GM19099 (cell line): ENCODE data around the gene PRODH2.
A peak's percentile ranks its signal among the peaks of the same experiment; 100 is the strongest.

Experiments used
- POLR2A ChIP-seq: IDR thresholded peaks from 3 replicates; pipeline ENCODE4 v1.6.1; 2011; ENCODE audit warnings: low read depth; ENCODE audit not compliant: insufficient read length; ENCODE audit errors: extremely low read depth

The PRODH2 gene

DNA sequence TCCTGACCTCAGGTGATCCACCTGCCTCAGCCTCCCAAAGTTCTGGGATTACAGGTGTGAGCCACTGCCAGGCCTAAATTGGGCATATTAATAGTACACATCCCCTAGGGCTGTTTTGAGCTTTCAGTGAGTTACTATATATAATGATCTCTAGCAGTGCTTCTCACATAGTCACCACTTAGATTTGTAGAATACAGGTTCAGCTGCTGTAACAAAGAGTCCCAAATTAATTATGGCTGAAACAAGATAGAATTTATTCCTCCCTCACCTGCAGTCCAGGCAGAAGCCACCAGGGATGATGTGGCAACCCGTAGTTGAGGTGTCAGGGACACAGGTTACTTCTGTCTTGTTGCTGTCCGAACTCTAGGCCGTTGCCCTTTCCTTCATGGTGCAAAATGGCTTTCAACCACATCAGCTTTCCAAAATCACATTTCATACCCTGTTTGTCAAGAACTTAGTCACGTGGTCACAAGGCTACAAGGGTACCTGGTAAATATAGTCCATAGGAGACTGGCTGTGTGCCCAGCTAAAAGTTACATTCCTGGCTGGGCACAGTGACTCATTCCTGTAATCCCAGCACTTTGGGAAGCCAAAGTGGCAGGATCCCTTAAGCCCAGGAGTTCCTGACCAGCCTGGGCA is 51.8 kb downstream of the PRODH2 start:
- no peak for TF ChIP-seq POLR2A

- no peak for TF ChIP-seq POLR2A
Observed at GRCh38 chr19:35759697-35760096, 52.9 kb downstream of the PRODH2 start.

DNA sequence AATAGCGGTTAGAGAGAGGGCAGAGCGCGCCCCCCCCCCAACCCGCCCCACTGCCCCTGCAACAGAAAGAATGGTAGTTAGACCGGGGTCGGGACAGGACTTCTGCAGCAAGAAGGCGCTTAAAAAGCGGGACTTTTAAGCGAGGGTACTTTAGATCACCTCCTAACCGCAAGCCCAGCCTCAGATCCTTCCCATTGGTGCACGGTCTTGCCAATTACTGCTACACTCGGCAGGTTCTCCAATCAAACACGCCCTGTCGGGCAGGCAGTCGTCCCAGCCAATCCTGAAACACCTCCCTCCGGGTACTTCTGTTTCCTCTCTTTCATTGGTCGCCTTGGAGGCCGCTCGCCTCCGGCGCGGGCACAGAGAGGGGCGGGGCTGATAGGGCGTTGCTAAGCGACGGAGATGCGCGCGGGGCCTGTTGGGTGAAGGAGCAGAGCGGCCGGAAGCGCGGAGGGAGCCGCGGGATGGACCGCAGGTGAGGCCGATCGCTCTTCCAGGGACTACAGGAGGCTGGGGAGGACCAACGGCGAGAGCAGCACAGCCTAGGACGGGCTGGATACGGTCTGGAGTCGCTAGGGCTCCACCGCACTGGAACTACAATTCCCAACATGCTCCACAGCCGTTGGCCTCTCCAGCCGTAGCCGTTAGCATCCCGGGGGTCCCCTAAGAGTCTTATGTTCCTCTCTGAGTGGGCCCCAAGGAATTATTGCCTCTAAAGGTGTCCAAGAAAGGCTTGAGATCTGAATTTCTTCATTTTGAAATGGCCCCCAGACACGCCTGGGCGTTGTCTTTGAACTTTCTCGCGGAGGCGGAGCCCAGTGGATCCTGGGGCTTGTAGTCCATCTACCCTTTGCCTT is 54.7 kb downstream of the PRODH2 start, which contains the start of gene PROSER3:
TSS of gene PROSER3 (plus strand) at position 428 of the 860 bp plus-strand sequence. CDS start at position 468, 40 bp downstream.
- peak; percentile 75 for TF ChIP-seq POLR2A

DNA sequence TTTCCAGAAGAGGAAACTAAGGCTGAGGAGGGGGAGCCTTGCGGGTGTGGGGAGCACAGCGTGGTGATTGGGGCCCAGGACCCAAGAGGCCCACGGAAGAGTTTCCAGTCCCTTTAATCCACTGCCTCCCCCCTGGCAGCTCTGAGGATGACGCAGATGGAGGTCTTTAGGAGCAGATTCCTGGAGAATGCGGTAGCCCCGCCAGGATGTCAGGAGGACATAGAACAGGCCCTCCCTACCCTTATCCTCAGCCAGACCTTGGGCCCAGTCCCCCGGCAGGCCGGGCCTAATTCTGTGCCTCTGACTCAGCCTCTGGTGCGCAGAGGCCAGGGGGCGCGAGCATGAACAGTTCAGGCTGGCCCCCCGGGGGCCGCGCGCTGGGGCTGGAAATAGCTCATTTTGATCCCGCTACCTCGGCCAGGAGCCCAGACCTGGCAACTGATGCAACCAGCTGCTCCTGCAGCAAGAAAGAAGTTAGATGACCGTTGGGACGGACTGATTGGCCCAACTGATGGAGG is 55.4 kb downstream of the PRODH2 start:
- TF ChIP-seq POLR2A: no peak

- TF ChIP-seq POLR2A: no peak
Observed at GRCh38 chr19:35756377-35757230, 56.0 kb downstream of the PRODH2 start, which contains the start of gene HSPB6. TSS of gene HSPB6 (minus strand) at chr19:35757029. CDS start at chr19:35757008, 21 bp downstream.

- TF ChIP-seq POLR2A: no peak
Observed at GRCh38 chr19:35755550-35756376, 56.9 kb downstream of the PRODH2 start.

DNA sequence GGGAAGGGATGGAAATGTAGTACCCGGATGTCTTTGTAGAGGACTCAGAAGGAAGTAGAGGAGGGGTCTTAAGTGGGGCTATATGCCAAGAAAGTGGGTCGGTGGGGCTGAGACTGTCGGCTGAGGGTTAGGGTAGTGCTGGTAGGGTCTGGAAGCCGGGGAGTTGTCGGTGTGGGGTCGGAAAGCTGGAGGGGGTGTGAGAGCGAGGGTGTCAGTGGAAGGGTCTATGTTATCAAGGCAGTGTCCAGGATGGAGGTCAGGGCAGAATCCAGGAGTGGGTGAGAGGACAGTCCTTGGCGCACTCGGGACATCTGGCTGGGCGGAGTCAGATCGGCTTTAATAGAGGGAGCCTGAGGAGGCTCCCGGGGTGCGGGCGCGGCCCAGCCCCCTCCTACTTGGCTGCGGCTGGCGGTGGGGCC is 57.5 kb downstream of the PRODH2 start:
- TF ChIP-seq POLR2A: no peak

- no peak for TF ChIP-seq POLR2A
Observed at GRCh38 chr19:35754370-35755130, 58.1 kb downstream of the PRODH2 start.

GRCh38 chr19:35753634-35754369 is 58.8 kb downstream of the PRODH2 start:
- no peak for TF ChIP-seq POLR2A

- no peak for TF ChIP-seq POLR2A
Observed at GRCh38 chr19:35752746-35753350, 59.8 kb downstream of the PRODH2 start.

GRCh38 chr19:35751839-35752745 is 60.6 kb downstream of the PRODH2 start:
- no peak for TF ChIP-seq POLR2A
